KMS-11 (cell line): ENCODE measurements around the gene GTF2A1.
A peak's percentile ranks its signal among the peaks of the same experiment; 100 is the strongest.

ENCODE experiments used
- H2AFZ ChIP-seq: fragments of 200-600 bp; sonication (generic); 2 replicates; pipeline ENCODE4 v1.6.1; 2016; ENCODE audit warnings: antibody characterized with exemption, mixed run types, low read depth
- H3K27ac ChIP-seq: fragments of 200-600 bp; sonication (generic); 2 replicates; pipeline ENCODE4 v1.6.1; 2016; ENCODE audit warnings: mild to moderate bottlenecking, mixed run types
- H3K27me3 ChIP-seq: fragments of 200-600 bp; sonication (generic); 2 replicates; pipeline ENCODE4 v1.6.1; 2017; ENCODE audit warnings: mild to moderate bottlenecking, low read depth, mixed run types, moderate library complexity; ENCODE audit not compliant: insufficient read depth
- H3K36me3 ChIP-seq: fragments of 200-600 bp; sonication (generic); 2 replicates; pipeline ENCODE4 v1.6.1; 2017; ENCODE audit warnings: mild to moderate bottlenecking, mixed run types; ENCODE audit not compliant: insufficient read depth
- H3K4me1 ChIP-seq: fragments of 200-600 bp; sonication (generic); 2 replicates; pipeline ENCODE4 v1.6.1; 2016; ENCODE audit warnings: mild to moderate bottlenecking, low read depth, mixed run types; ENCODE audit not compliant: poor library complexity, severe bottlenecking
- H3K4me2 ChIP-seq: fragments of 200-600 bp; sonication (generic); 2 replicates; pipeline ENCODE4 v1.7.0; 2016; ENCODE audit warnings: mild to moderate bottlenecking, mixed run types
- H3K4me3 ChIP-seq: fragments of 200-600 bp; sonication (generic); IDR thresholded peaks from 2 replicates; pipeline ENCODE4 v1.6.1; 2017; ENCODE audit warnings: low read depth, low read length, mixed read lengths; ENCODE audit not compliant: insufficient read depth
- H3K79me2 ChIP-seq: fragments of 200-600 bp; sonication (generic); 2 replicates; pipeline ENCODE4 v1.6.1; 2016; ENCODE audit warnings: low read depth, mixed run types; ENCODE audit not compliant: insufficient read depth
- H3K9ac ChIP-seq: fragments of 200-600 bp; sonication (generic); 2 replicates; pipeline ENCODE4 v1.6.1; 2016; ENCODE audit warnings: mild to moderate bottlenecking, mixed run types
- H4K20me1 ChIP-seq: fragments of 200-600 bp; sonication (generic); 2 replicates; pipeline ENCODE4 v1.6.1; 2016; ENCODE audit warnings: mild to moderate bottlenecking, mixed run types; ENCODE audit not compliant: insufficient read depth
- CTCF ChIP-seq: fragments of 200-600 bp; sonication (generic); conservative IDR thresholded peaks from 2 replicates; pipeline ENCODE4 v1.6.1; 2017; ENCODE audit warnings: low read depth, mild to moderate bottlenecking, antibody characterized with exemption, low read length, moderate library complexity, mixed read lengths

The GTF2A1 gene

GRCh38 chr14:81193924-81194633 lies 26.7 kb downstream of the GTF2A1 start:
- Histone ChIP-seq H3K27ac (peak overlapping the region; percentile 46), H3K27me3 (no peaks in the 10 kb centered on the region), H3K79me2 (peaks cover 21% of the 10 kb centered on the region; the same call in 1 of the 2 replicates), H3K4me2 (peak overlapping the region; percentile 76), H3K9ac (peak overlapping the region; percentile 6; the same call in 1 of the 2 replicates), H3K36me3 (peaks cover 4% of the 10 kb centered on the region; the same call in 1 of the 2 replicates), H2AFZ (no peak overlapping the region), H3K4me1 (peaks cover 91% of the 10 kb centered on the region), H3K4me3 (no peak overlapping the region), H4K20me1 (no peaks in the 10 kb centered on the region)
- TF ChIP-seq CTCF = no peak

GRCh38 chr14:81192594-81192993 lies 28.2 kb downstream of the GTF2A1 start:
- H3K36me3 ChIP-seq = peaks cover 4% of the 10 kb centered on the region; the same call in 1 of the 2 replicates
- peak overlapping the region; percentile 46; the same call in 1 of the 2 replicates for H3K27ac ChIP-seq
- H3K4me3 ChIP-seq = no peak overlapping the region
- peak overlapping the region; percentile 76; the same call in 1 of the 2 replicates for H3K4me2 ChIP-seq
- no peak for TF ChIP-seq CTCF
- no peak overlapping the region for H2AFZ ChIP-seq
- no peak overlapping the region for H3K9ac ChIP-seq
- no peaks in the 10 kb centered on the region for H3K27me3 ChIP-seq
- H3K4me1 ChIP-seq = peaks cover 90% of the 10 kb centered on the region
- peaks cover 21% of the 10 kb centered on the region; the same call in 1 of the 2 replicates for H3K79me2 ChIP-seq
- no peaks in the 10 kb centered on the region for H4K20me1 ChIP-seq

GRCh38 chr14:81187832-81188522 lies 32.8 kb downstream of the GTF2A1 start:
- no peak for TF ChIP-seq CTCF
- Histone ChIP-seq H3K9ac (no peak overlapping the region), H3K27me3 (no peaks in the 10 kb centered on the region), H2AFZ (no peak overlapping the region), H3K4me2 (0 out of 2 replicates have a peak overlapping the region, but pooled peaks have one; percentile 17), H3K4me3 (no peak overlapping the region), H3K27ac (no peak overlapping the region), H3K79me2 (peaks cover 21% of the 10 kb centered on the region; the same call in 1 of the 2 replicates), H3K36me3 (peaks cover 4% of the 10 kb centered on the region), H4K20me1 (no peaks in the 10 kb centered on the region), H3K4me1 (peaks cover 49% of the 10 kb centered on the region)

GRCh38 chr14:81179631-81180030 lies 41.1 kb downstream of the GTF2A1 start:
- Histone ChIP-seq H3K4me1 (peaks cover 48% of the 10 kb centered on the region), H3K4me3 (no peak overlapping the region), H3K79me2 (peaks cover 5% of the 10 kb centered on the region; the same call in 1 of the 2 replicates), H3K27me3 (no peaks in the 10 kb centered on the region), H3K27ac (no peak overlapping the region), H3K36me3 (no peaks in the 10 kb centered on the region; the same call in 1 of the 2 replicates), H3K4me2 (no peak overlapping the region), H2AFZ (no peak overlapping the region), H3K9ac (no peak overlapping the region), H4K20me1 (no peaks in the 10 kb centered on the region)
- TF ChIP-seq CTCF = no peak
